IPS-18a (cell line): ENCODE measurements around the gene MED25.

Experiments
- H3K27ac ChIP-seq: one replicate; pipeline ENCODE4 v1.5.1; 2013; ENCODE audit warnings: low read length
- H3K27me3 ChIP-seq: one replicate; pipeline ENCODE4 v1.6.1; 2013; ENCODE audit warnings: mild to moderate bottlenecking, low read length; ENCODE audit not compliant: control insufficient read depth, insufficient read depth
- H3K36me3 ChIP-seq: one replicate; pipeline ENCODE4 v1.6.1; 2013; ENCODE audit warnings: low read depth, low read length; ENCODE audit not compliant: control insufficient read depth
- H3K4me1 ChIP-seq: one replicate; pipeline ENCODE4 v1.6.1; 2013; ENCODE audit warnings: low read depth, low read length; ENCODE audit not compliant: control insufficient read depth
- H3K4me3 ChIP-seq: one replicate; pipeline ENCODE4 v1.5.1; 2013; ENCODE audit warnings: low read length
- H3K9ac ChIP-seq: one replicate; pipeline ENCODE4 v1.6.1; 2013; ENCODE audit warnings: mild to moderate bottlenecking, low read length, moderate library complexity
- H3K9me3 ChIP-seq: one replicate; pipeline ENCODE4 v1.6.1; 2013; ENCODE audit warnings: low read depth, low read length; ENCODE audit not compliant: control insufficient read depth

Gene MED25

DNA sequence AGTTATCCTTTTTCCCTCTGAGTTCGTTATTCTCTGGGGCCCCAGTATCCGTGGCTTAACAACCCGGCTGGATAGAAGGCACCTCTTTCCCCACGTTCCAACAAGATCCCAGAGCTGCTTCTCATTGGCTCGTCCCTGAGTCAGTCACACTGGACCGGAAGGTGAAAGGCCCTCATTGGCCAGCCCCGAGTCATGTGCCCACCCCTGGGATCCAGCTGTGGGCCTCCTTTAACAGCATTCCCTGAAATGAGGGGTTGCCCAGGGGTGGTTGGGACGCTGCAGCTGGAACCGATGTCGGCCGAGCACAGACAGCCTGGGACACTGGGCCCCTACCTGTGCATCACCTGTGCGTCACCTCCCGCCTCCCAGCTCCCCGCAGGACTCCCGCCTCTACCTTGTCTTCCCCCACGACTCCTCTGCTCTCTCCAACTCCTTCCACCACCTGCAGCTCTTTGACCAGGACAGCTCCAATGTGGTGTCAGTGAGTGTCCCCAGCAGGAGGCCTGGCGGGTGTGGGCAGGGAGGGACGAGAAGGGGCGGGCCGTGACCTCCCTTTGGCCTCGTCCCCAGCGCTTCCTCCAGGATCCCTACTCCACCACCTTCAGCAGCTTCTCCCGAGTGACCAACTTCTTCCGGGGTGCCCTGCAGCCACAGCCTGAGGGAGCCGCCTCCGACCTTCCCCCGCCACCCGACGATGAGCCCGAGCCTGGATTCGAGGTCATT lies 63.7 kb downstream of the MED25 start:
- H3K9ac ChIP-seq = no peak overlapping the region
- H3K4me1 ChIP-seq = peaks cover 4% of the 10 kb centered on the region
- H3K27ac ChIP-seq = no peak overlapping the region
- peaks cover 54% of the 10 kb centered on the region for H3K36me3 ChIP-seq
- H3K9me3 ChIP-seq = no peaks in the 10 kb centered on the region
- no peaks in the 10 kb centered on the region for H3K27me3 ChIP-seq
- H3K4me3 ChIP-seq = no peak overlapping the region

DNA sequence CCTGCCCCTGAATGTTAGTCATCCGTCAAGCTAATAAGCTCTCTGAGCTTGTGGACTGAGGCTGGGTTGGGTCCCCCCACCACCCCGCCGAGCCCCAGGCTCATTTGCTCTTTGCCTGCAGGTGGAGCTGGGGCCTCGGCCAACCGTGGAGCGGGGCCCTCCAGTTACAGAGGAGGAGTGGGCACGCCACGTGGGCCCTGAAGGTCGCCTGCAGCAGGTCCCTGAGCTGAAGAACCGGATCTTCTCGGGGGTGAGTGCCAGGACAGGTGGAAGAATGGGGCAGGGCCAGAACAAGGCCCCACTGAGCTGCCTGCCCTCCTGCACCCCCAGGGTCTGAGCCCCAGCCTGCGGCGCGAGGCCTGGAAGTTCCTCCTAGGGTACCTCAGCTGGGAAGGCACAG lies 64.6 kb downstream of the MED25 start:
- Histone ChIP-seq H3K36me3 (peaks cover 54% of the 10 kb centered on the region), H3K27me3 (no peaks in the 10 kb centered on the region), H3K9ac (no peak overlapping the region), H3K27ac (no peak overlapping the region), H3K4me1 (peaks cover 4% of the 10 kb centered on the region), H3K9me3 (no peaks in the 10 kb centered on the region), H3K4me3 (no peak overlapping the region)

DNA sequence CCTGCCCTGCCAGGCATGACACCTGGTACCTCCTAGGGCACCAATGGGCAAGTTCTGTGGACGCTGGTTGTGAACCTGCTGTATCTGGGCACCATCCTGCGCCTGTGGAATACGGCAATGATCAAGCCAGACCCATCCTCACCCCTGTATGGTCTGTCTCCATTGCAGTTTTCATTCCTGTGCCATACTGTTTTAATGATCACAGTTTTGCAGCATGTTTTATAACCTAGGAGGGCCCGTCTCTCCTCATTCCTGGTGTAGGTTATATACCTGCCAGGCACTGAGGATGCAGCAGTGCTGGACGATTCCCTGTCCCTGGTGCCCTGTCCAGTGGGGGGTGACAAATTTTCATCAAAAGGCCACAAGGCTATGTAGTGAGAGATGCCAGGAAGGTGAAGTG lies 65.0 kb downstream of the MED25 start:
- peaks cover 54% of the 10 kb centered on the region for H3K36me3 ChIP-seq
- no peak overlapping the region for H3K9ac ChIP-seq
- no peaks in the 10 kb centered on the region for H3K9me3 ChIP-seq
- peaks cover 4% of the 10 kb centered on the region for H3K4me1 ChIP-seq
- no peak overlapping the region for H3K4me3 ChIP-seq
- no peak overlapping the region for H3K27ac ChIP-seq
- H3K27me3 ChIP-seq = no peaks in the 10 kb centered on the region

DNA sequence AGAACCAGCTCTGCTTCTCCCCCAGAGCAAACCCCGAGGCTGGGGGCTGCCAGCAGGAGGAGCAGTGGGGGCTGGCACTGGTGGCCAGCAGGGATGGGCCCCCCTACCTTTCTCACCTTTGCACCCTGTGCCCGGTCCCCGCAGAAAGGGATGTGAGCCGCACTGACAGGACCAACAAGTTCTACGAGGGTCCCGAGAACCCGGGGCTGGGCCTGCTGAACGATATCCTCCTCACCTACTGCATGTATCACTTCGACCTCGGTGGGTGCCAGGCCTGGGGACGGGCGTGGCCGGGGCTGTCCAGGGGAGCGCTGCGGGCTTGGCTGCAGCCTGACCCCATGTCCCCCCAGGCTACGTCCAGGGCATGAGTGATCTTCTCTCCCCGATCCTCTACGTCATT lies 66.0 kb downstream of the MED25 start:
- H3K27me3 ChIP-seq = peaks cover under 1% of the 10 kb centered on the region
- H3K4me3 ChIP-seq = no peak overlapping the region
- H3K9me3 ChIP-seq = no peaks in the 10 kb centered on the region
- no peaks in the 10 kb centered on the region for H3K4me1 ChIP-seq
- no peak overlapping the region for H3K9ac ChIP-seq
- no peak overlapping the region for H3K27ac ChIP-seq
- H3K36me3 ChIP-seq = peaks cover 54% of the 10 kb centered on the region

DNA sequence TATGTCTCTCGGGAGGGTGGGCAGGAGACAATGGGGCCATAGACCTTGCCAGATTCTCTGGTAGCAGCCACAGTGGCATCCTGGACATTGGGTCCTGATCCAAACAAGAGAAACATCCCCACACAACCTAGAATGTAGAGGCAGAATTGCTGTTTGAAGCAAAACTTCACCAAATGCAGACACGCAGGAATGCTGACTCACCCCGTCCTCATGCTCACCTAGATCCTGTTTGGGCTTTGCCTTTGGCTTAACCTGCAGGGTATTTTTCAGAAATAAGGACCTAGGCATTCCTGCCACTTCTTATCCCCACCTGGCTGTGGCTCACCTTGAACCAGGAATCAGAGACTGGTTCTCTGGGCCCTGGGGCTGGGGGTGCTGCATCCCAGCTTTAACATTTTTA lies 66.7 kb downstream of the MED25 start:
- H3K36me3 ChIP-seq = peaks cover 49% of the 10 kb centered on the region
- no peaks in the 10 kb centered on the region for H3K9me3 ChIP-seq
- H3K4me1 ChIP-seq = no peaks in the 10 kb centered on the region
- no peak overlapping the region for H3K27ac ChIP-seq
- H3K4me3 ChIP-seq = no peak overlapping the region
- H3K27me3 ChIP-seq = peaks cover 7% of the 10 kb centered on the region
- no peak overlapping the region for H3K9ac ChIP-seq
